HEK293T (cell line): ENCODE measurements around the gene TBC1D17.

Experiments used
- ARNT ChIP-seq: fragments of 450-650 bp; IDR thresholded peaks from 2 replicates; pipeline ENCODE4 v1.6.1; 2017; ENCODE audit warnings: mild to moderate bottlenecking
- BHLHE40 ChIP-seq: fragments of 450-650 bp; IDR thresholded peaks from 2 replicates; pipeline ENCODE4 v1.6.1; 2016; ENCODE audit warnings: mild to moderate bottlenecking, moderate library complexity, borderline replicate concordance
- FOXM1 ChIP-seq: fragments of 450-650 bp; IDR thresholded peaks from 2 replicates; pipeline ENCODE4 v1.6.1; 2017; ENCODE audit warnings: mild to moderate bottlenecking, borderline replicate concordance
- HDGF ChIP-seq: fragments of 450-650 bp; IDR thresholded peaks from 2 replicates; pipeline ENCODE4 v1.6.1; 2017; ENCODE audit warnings: antibody characterized with exemption, borderline replicate concordance
- PKNOX1 ChIP-seq: fragments of 450-650 bp; IDR thresholded peaks from 2 replicates; pipeline ENCODE4 v1.6.1; 2016
- SP1 ChIP-seq: fragments of 450-650 bp; IDR thresholded peaks from 2 replicates; pipeline ENCODE4 v1.6.1; 2017
- TARDBP ChIP-seq: fragments of 450-650 bp; IDR thresholded peaks from 2 replicates; pipeline ENCODE4 v1.6.1; 2016

- no peak for TF ChIP-seq ARNT
- TF ChIP-seq TARDBP = no peak
- no peak for TF ChIP-seq FOXM1
- TF ChIP-seq BHLHE40 = no peak
- TF ChIP-seq HDGF = no peak
- TF ChIP-seq PKNOX1 = no peak
- TF ChIP-seq SP1 = no peak
Measured at GRCh38 chr19:49874503-49875157, 2.9 kb upstream of the TBC1D17 start.
